AG09309 (cell line): ENCODE measurements around the gene CFAP99.

ENCODE experiments used
- DNase-seq: peaks from one replicate; pipeline ENCODE4 v3.0.0-alpha.2; 2010; ENCODE audit warnings: low read depth
- H3K4me3 ChIP-seq: 2 replicates; pipeline ENCODE4 v1.5.1; 2011; ENCODE audit warnings: mild to moderate bottlenecking, low read depth, low read length, moderate library complexity; ENCODE audit not compliant: control insufficient read depth
- CTCF ChIP-seq: IDR thresholded peaks from 2 replicates; pipeline ENCODE4 v1.5.1; 2011; ENCODE audit warnings: mild to moderate bottlenecking, low read depth, low read length, inconsistent platforms; ENCODE audit not compliant: insufficient read depth, control insufficient read depth; ENCODE audit errors: missing control alignments

CFAP99 gene

GRCh38 chr4:2402941-2403340, 15.8 kb upstream of the CFAP99 start:
- DNase-seq: no peak
- H3K4me3 ChIP-seq: no peak overlapping the region
- TF ChIP-seq CTCF: no peak

- no peak for TF ChIP-seq CTCF
- no peak for DNase-seq
- H3K4me3 ChIP-seq: no peak overlapping the region
These were observed 12.3 kb upstream of the CFAP99 start for GRCh38 chr4:2406406-2406805.

- H3K4me3 ChIP-seq: no peak overlapping the region
- no peak for TF ChIP-seq CTCF
- DNase-seq: no peak
These were observed 11.8 kb upstream of the CFAP99 start for GRCh38 chr4:2406920-2407319.

- DNase-seq: no peak
- no peak overlapping the region for H3K4me3 ChIP-seq
- no peak for TF ChIP-seq CTCF
These were observed 10.8 kb upstream of the CFAP99 start for GRCh38 chr4:2407991-2408342.

GRCh38 chr4:2408401-2408958, 10.3 kb upstream of the CFAP99 start:
- no peak for TF ChIP-seq CTCF
- no peak for DNase-seq

GRCh38 chr4:2408976-2409375, 9.8 kb upstream of the CFAP99 start:
- H3K4me3 ChIP-seq: no peak overlapping the region
- DNase-seq: no peak
- TF ChIP-seq CTCF: no peak

More at GRCh38 chr4:2408401-2408958, 10.3 kb upstream of the CFAP99 start:
- no peak overlapping the region for H3K4me3 ChIP-seq

GRCh38 chr4:2409381-2409783, 9.4 kb upstream of the CFAP99 start:
- no peak overlapping the region for H3K4me3 ChIP-seq
- DNase-seq: no peak
- no peak for TF ChIP-seq CTCF
